IMR-90 (cell line): ENCODE results near the gene PRUNE2. TPM values are rescaled to one million over a fixed set of nuclear protein-coding genes. Genes with fewer than 3 reads are reported as not detected.

ENCODE experiments used
- ATAC-seq: fragments of 200-7000 bp; cut with Tn5 transposase; 2 replicates; pipeline ENCODE4 v1.9.1; 2020; ENCODE audit warnings: low read depth, mild to moderate bottlenecking, moderate library complexity
- BruUV-seq: library from RNA; stranded (reverse); fragments of 400-500 nt; replicated peaks from 2 replicates; lab custom pipeline; 2021; lab: Mats Ljungman, UMichigan
- CTCF ChIA-PET: fragments of 300-600 bp; formaldehyde crosslinking; extraction: SDS; loops from one replicate; lab custom pipeline; 2021; ENCODE audit warnings: antibody characterized with exemption; lab: Yijun Ruan, JAX
- POLR2A ChIA-PET: fragments of 300-600 bp; sonication (Branson Sonifier 250); formaldehyde crosslinking; loops from one replicate; lab custom pipeline; 2022; ENCODE audit warnings: antibody characterized with exemption; ENCODE audit not compliant: unreplicated experiment; lab: Charles Lee
- DNase-seq: peaks from one replicate; pipeline ENCODE4 v3.0.0; 2013
- H2AFZ ChIP-seq: replicated peaks from 2 replicates; pipeline ENCODE3; 2013; ENCODE audit warnings: low read length, mild to moderate bottlenecking; ENCODE audit not compliant: poor library complexity
- H2AK5ac ChIP-seq: 2 replicates; pipeline ENCODE4 v1.6.1; 2013; ENCODE audit warnings: low read depth, low read length, inconsistent platforms
- H2AK9ac ChIP-seq: replicated peaks from 2 replicates; pipeline ENCODE3; 2013; ENCODE audit warnings: mild to moderate bottlenecking, low read depth, low read length, moderate library complexity; ENCODE audit not compliant: poor library complexity
- H2BK120ac ChIP-seq: 2 replicates; pipeline ENCODE4 v1.6.1; 2013; ENCODE audit warnings: low read depth, low read length, inconsistent platforms
- H2BK15ac ChIP-seq: 3 replicates; pipeline ENCODE4 v1.6.1; 2013; ENCODE audit warnings: low read depth, low read length, inconsistent platforms
- H2BK20ac ChIP-seq: 2 replicates; pipeline ENCODE4 v1.6.1; 2013; ENCODE audit warnings: low read depth, mild to moderate bottlenecking, inconsistent platforms, low read length, moderate library complexity
- H2BK5ac ChIP-seq: 2 replicates; pipeline ENCODE4 v1.6.1; 2013; ENCODE audit warnings: mild to moderate bottlenecking, low read depth, low read length, inconsistent platforms; ENCODE audit not compliant: poor library complexity, severe bottlenecking
- H3K14ac ChIP-seq: replicated peaks from 2 replicates; pipeline ENCODE4 v1.6.1; 2013; ENCODE audit warnings: low read depth, low read length, inconsistent platforms
- H3K18ac ChIP-seq: 2 replicates; pipeline ENCODE4 v1.6.1; 2013; ENCODE audit warnings: low read depth, low read length, control low read depth
- H3K23ac ChIP-seq: 2 replicates; pipeline ENCODE4 v1.6.1; 2013; ENCODE audit warnings: low read depth, low read length, inconsistent platforms
- H3K27ac ChIP-seq: 2 replicates; pipeline ENCODE4 v1.5.1; 2013; ENCODE audit warnings: mild to moderate bottlenecking, control low read depth, low read length; ENCODE audit not compliant: insufficient read depth
- H3K27me3 ChIP-seq: 2 replicates; pipeline ENCODE4 v1.6.1; 2013; ENCODE audit warnings: low read length; ENCODE audit not compliant: control insufficient read depth, insufficient read depth
- H3K36me3 ChIP-seq: 2 replicates; pipeline ENCODE4 v1.6.1; 2013; ENCODE audit warnings: low read length, mixed read lengths; ENCODE audit not compliant: control insufficient read depth, insufficient read depth
- H3K4ac ChIP-seq: 2 replicates; pipeline ENCODE4 v1.6.1; 2013; ENCODE audit warnings: low read depth, low read length, inconsistent platforms
- H3K4me1 ChIP-seq: 2 replicates; pipeline ENCODE4 v1.6.1; 2013; ENCODE audit warnings: low read length, mixed read lengths; ENCODE audit not compliant: control insufficient read depth, insufficient read depth
- H3K4me2 ChIP-seq: 2 replicates; pipeline ENCODE4 v1.6.1; 2013; ENCODE audit warnings: low read depth, mild to moderate bottlenecking, control low read depth, low read length, moderate library complexity
- H3K4me3 ChIP-seq: 2 replicates; pipeline ENCODE4 v1.5.1; 2013; ENCODE audit warnings: low read depth, mild to moderate bottlenecking, control low read depth, low read length, moderate library complexity; ENCODE audit not compliant: insufficient read depth
- H3K56ac ChIP-seq: 2 replicates; pipeline ENCODE4 v1.6.1; 2013; ENCODE audit warnings: low read length, inconsistent platforms; ENCODE audit not compliant: insufficient read depth; ENCODE audit errors: extremely low read depth
- H3K79me1 ChIP-seq, 2 experiments: 2 replicates each; pipeline ENCODE4 v1.6.1; 2013; ENCODE audit warnings: low read length in 2 of 2, inconsistent platforms in 1 of 2, low read depth in 1 of 2
- H3K9ac ChIP-seq: 2 replicates; pipeline ENCODE4 v1.6.1; 2013; ENCODE audit warnings: low read depth, low read length, control low read depth
- H3K9me1 ChIP-seq: 2 replicates; pipeline ENCODE4 v1.6.1; 2013; ENCODE audit warnings: low read length, inconsistent platforms; ENCODE audit not compliant: insufficient read depth
- H3K9me3 ChIP-seq: 2 replicates; pipeline ENCODE4 v1.6.1; 2013; ENCODE audit warnings: low read length; ENCODE audit not compliant: control insufficient read depth, insufficient read depth
- H4K20me1 ChIP-seq: 2 replicates; pipeline ENCODE4 v1.6.1; 2013; ENCODE audit warnings: low read length, inconsistent platforms; ENCODE audit not compliant: insufficient read depth
- H4K5ac ChIP-seq: 2 replicates; pipeline ENCODE4 v1.6.1; 2013; ENCODE audit warnings: mild to moderate bottlenecking, low read depth, low read length, control low read depth
- H4K8ac ChIP-seq, 2 experiments: 2 replicates each; pipeline ENCODE4 v1.6.1; 2013; ENCODE audit warnings: low read depth in 2 of 2, low read length in 2 of 2, control low read depth in 1 of 2, inconsistent platforms in 1 of 2
- H4K91ac ChIP-seq: 2 replicates; pipeline ENCODE4 v1.6.1; 2013; ENCODE audit warnings: low read depth, low read length, inconsistent platforms; ENCODE audit not compliant: insufficient read depth
- BHLHE40 ChIP-seq: fragments of 150-350 bp; IDR thresholded peaks from 2 replicates; pipeline ENCODE4 v1.6.1; 2016; ENCODE audit warnings: mild to moderate bottlenecking, low read depth, low read length
- CEBPB ChIP-seq: IDR thresholded peaks from 2 replicates; pipeline ENCODE4 v1.6.1; 2012; ENCODE audit warnings: low read depth, low read length, improper control_type of control experiment
- CHD1 ChIP-seq: IDR thresholded peaks from 2 replicates; pipeline ENCODE4 v1.6.1; 2012; ENCODE audit warnings: low read depth, low read length, improper control_type of control experiment
- FOS ChIP-seq: fragments of 150-350 bp; IDR thresholded peaks from 2 replicates; pipeline ENCODE4 v1.6.1; 2016; ENCODE audit warnings: low read depth, low read length
- MAFK ChIP-seq: IDR thresholded peaks from 2 replicates; pipeline ENCODE4 v1.6.1; 2012; ENCODE audit warnings: low read depth, low read length, improper control_type of control experiment
- MXI1 ChIP-seq: IDR thresholded peaks from 2 replicates; pipeline ENCODE4 v1.6.1; 2012; ENCODE audit warnings: low read depth, mild to moderate bottlenecking, low read length, moderate library complexity, borderline replicate concordance
- NFE2L2 ChIP-seq: fragments of 150-350 bp; IDR thresholded peaks from 2 replicates; pipeline ENCODE4 v1.6.1; 2016; ENCODE audit warnings: low read depth, mild to moderate bottlenecking, low read length
- POLR2A ChIP-seq: IDR thresholded peaks from 2 replicates; pipeline ENCODE4 v1.6.1; 2012; ENCODE audit warnings: mild to moderate bottlenecking, low read depth, low read length
- RCOR1 ChIP-seq: IDR thresholded peaks from 2 replicates; pipeline ENCODE4 v1.6.1; 2012; ENCODE audit warnings: mild to moderate bottlenecking, low read length, improper control_type of control experiment; ENCODE audit not compliant: insufficient replicate concordance
- RFX5 ChIP-seq: IDR thresholded peaks from 2 replicates; pipeline ENCODE4 v1.8.0; 2012; ENCODE audit warnings: low read depth, mild to moderate bottlenecking, low read length, moderate library complexity
- USF2 ChIP-seq: fragments of 150-350 bp; IDR thresholded peaks from 2 replicates; pipeline ENCODE4 v1.6.1; 2017; ENCODE audit warnings: mild to moderate bottlenecking, antibody characterized with exemption, low read length, low read depth
- WGBS, 2 experiments: methylation state at CpG; one replicate each; pipeline versions ENCODE4 v1.1.5 to v1.1.7; 2013; ENCODE audit warnings: missing lambda C conversion rate in 2 of 2; ENCODE audit not compliant: insufficient read length in 1 of 2; ENCODE audit errors: extremely low coverage in 2 of 2; 5-methylcytosine and 5-hydroxymethylcytosine counted together
- dilution Hi-C: fragments of 300-500 bp; cut with HindIII; formaldehyde crosslinking; loops from one replicate; pipeline ENCODE4 v1.14.3; 2018; ENCODE audit warnings: low sequenced_read_pairs; ENCODE audit not compliant: unreplicated experiment
- in situ Hi-C: fragments of 300-500 bp; cut with MboI; formaldehyde crosslinking; loops from 3 replicates; pipeline ENCODE4 v1.14.3; 2019; ENCODE audit warnings: low sequenced_read_pairs, inconsistent platforms, mixed read lengths
- intact Hi-C: fragments of 100-400 bp; cut with micrococcal nuclease; formaldehyde crosslinking; loops from 2 replicates; pipeline ENCODE4 v1.10.0; 2022
- polyA plus RNA-seq, 3 experiments: library from polyadenylated mRNA; depleted of rRNA; stranded (reverse); fragments of >200 nt; gene quantifications; 2 replicates each; pipeline ENCODE4 v1.2.3, GENCODE V29; 2012; ENCODE audit warnings: low replicate concordance in 1 of 3
- total RNA-seq: library from RNA; depleted of rRNA; stranded (reverse); fragments of >200 nt; gene quantifications from 2 replicates; pipeline ENCODE4 v1.2.3, GENCODE V29; 2012
- TF ChIP-seq, protein P1 (sequence below): conservative IDR thresholded peaks from 2 replicates; pipeline ENCODE4 v1.5.1; 2012; ENCODE audit warnings: mild to moderate bottlenecking, low read depth, low read length, improper control_type of control experiment

PRUNE2 gene
- total and polyA plus RNA-seq, 2 of the 4 experiments (the other 2 are of a cell fraction), result 0.70 to 1.6 TPM

DNA sequence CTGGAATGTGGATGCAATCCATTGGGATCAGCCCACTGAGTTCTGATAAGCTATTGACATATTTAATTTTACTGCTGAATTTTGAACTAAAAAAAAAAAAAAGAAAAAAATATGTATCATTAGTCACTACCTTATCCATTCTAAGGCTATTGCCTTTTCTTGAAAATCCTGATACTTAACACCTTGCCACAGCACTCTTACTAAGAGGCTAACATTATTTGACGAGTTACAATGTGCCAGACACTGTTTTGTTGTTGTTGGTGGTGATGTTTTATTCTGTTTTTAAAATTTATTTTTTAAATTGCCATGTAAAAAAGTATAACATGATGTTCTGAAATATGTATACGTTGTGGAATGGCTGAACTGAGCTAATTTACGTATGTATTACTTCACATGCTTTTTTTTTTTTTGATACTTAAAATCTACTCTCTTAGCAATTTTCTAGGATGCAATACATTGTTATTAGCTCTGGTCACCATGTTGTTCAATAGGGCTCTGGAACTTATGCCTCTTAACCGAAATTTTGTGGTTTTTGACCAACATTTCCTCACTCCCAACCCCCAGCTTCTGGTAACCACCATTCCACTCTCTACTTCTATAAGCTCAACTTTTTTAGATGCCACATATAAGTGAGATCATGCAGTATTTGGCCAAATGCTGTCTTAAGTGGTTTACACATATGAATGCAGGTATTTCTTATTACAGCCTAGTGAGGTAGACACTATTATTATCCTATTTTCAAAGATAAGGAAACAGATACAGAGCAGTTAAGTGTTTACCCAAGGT is 276.5 kb downstream of the PRUNE2 start:
- H3K23ac ChIP-seq, result no peak overlapping the region
- no peak overlapping the region for H2BK120ac ChIP-seq
- no peaks in the 10 kb centered on the region for H3K9me3 ChIP-seq
- no peaks in the 10 kb centered on the region for H4K20me1 ChIP-seq
- no peak overlapping the region for H3K9ac ChIP-seq
- no peak for ATAC-seq
- no peak overlapping the region for H2AFZ ChIP-seq
- H4K8ac ChIP-seq, result no peak overlapping the region
- DNase-seq, result no peak
- H4K91ac ChIP-seq, result no peak overlapping the region
- dilution Hi-C loops (no loop called here), in situ Hi-C loops (no loop called here), intact Hi-C loops (no loop called here)
- no peak overlapping the region for H4K5ac ChIP-seq
- CTCF ChIA-PET, result no interaction called here
- H2AK9ac ChIP-seq, result no peak overlapping the region
- H3K27me3 ChIP-seq, result no peaks in the 10 kb centered on the region
- POLR2A ChIA-PET, result interaction anchor here (0.6 kb wide), 1 partner anchor 17 kb away, joined by 3 read pairs; no protein-coding TSS in a partner anchor
- no peak overlapping the region for H3K27ac ChIP-seq
- no peaks in the 10 kb centered on the region for H3K9me1 ChIP-seq
- no peak overlapping the region for H3K14ac ChIP-seq
- no peaks in the 10 kb centered on the region for H3K36me3 ChIP-seq
- no peak overlapping the region for H3K4ac ChIP-seq
- no peak overlapping the region for H2BK15ac ChIP-seq
- H2AK5ac ChIP-seq, result no peak overlapping the region
- no peaks in the 10 kb centered on the region for H3K79me1 ChIP-seq
- BruUV-seq, result no TSS peak
- H3K56ac ChIP-seq, result no peak overlapping the region
- WGBS, 2 experiments, result no CpG with 5 or more reads among the region's 4 CpGs
- TF ChIP-seq MAFK, result no peak
- TF ChIP-seq CEBPB, result no peak
- no peak for TF ChIP-seq FOS
- no peak for TF ChIP-seq POLR2A
- TF ChIP-seq USF2, result no peak
- TF ChIP-seq, protein P1, sequence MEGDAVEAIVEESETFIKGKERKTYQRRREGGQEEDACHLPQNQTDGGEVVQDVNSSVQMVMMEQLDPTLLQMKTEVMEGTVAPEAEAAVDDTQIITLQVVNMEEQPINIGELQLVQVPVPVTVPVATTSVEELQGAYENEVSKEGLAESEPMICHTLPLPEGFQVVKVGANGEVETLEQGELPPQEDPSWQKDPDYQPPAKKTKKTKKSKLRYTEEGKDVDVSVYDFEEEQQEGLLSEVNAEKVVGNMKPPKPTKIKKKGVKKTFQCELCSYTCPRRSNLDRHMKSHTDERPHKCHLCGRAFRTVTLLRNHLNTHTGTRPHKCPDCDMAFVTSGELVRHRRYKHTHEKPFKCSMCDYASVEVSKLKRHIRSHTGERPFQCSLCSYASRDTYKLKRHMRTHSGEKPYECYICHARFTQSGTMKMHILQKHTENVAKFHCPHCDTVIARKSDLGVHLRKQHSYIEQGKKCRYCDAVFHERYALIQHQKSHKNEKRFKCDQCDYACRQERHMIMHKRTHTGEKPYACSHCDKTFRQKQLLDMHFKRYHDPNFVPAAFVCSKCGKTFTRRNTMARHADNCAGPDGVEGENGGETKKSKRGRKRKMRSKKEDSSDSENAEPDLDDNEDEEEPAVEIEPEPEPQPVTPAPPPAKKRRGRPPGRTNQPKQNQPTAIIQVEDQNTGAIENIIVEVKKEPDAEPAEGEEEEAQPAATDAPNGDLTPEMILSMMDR, result no peak
- TF ChIP-seq RFX5, result no peak
- no peak for TF ChIP-seq NFE2L2
- no peak for TF ChIP-seq MXI1
- no peak for TF ChIP-seq BHLHE40
- no peak for TF ChIP-seq CHD1
- no peak for TF ChIP-seq RCOR1
- H3K4me2 ChIP-seq, result no peak overlapping the region
- H3K4me1 ChIP-seq, result peaks cover 6% of the 10 kb centered on the region; the same call in 1 of the 2 replicates
- H3K18ac ChIP-seq, result no peak overlapping the region
- no peak overlapping the region for H2BK5ac ChIP-seq
- H3K4me3 ChIP-seq, result no peak overlapping the region
- no peak overlapping the region for H2BK20ac ChIP-seq
